Muscle layer of duodenum (tissue), 2 donors: Measurements from ENCODE around the gene POLR1E.

Experiments used
- H3K27ac ChIP-seq: one replicate; pipeline ENCODE4 v1.7.0; 2013; ENCODE audit warnings: mild to moderate bottlenecking, low read length
- H3K27me3 ChIP-seq: one replicate; pipeline ENCODE4 v1.7.0; 2013; ENCODE audit warnings: low read depth, mild to moderate bottlenecking, control low read depth, low read length
- H3K36me3 ChIP-seq, 2 donors: one replicate each; pipeline ENCODE4 v1.7.0; 2013; ENCODE audit warnings: low read length in 2 of 2, control low read depth in 1 of 2, mild to moderate bottlenecking in 1 of 2; ENCODE audit not compliant: insufficient read depth in 2 of 2, control insufficient read depth in 1 of 2
- H3K4me1 ChIP-seq, 2 donors: one replicate each; pipeline ENCODE4 v1.7.0; 2013; ENCODE audit warnings: low read length in 2 of 2, mild to moderate bottlenecking in 2 of 2, control low read depth in 1 of 2, moderate library complexity in 1 of 2; ENCODE audit not compliant: insufficient read depth in 2 of 2, control insufficient read depth in 1 of 2
- H3K4me3 ChIP-seq, 2 donors: one replicate each; pipeline ENCODE4 v1.7.0; 2013; ENCODE audit warnings: low read length in 2 of 2, low read depth in 1 of 2, mild to moderate bottlenecking in 1 of 2
- H3K9me3 ChIP-seq, 2 donors: one replicate each; pipeline ENCODE4 v1.7.0; 2013; ENCODE audit warnings: low read length in 2 of 2, control low read depth in 1 of 2, mild to moderate bottlenecking in 1 of 2; ENCODE audit not compliant: control insufficient read depth in 1 of 2
- donor health status: healthy.

POLR1E gene, protein sequence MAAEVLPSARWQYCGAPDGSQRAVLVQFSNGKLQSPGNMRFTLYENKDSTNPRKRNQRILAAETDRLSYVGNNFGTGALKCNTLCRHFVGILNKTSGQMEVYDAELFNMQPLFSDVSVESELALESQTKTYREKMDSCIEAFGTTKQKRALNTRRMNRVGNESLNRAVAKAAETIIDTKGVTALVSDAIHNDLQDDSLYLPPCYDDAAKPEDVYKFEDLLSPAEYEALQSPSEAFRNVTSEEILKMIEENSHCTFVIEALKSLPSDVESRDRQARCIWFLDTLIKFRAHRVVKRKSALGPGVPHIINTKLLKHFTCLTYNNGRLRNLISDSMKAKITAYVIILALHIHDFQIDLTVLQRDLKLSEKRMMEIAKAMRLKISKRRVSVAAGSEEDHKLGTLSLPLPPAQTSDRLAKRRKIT

DNA sequence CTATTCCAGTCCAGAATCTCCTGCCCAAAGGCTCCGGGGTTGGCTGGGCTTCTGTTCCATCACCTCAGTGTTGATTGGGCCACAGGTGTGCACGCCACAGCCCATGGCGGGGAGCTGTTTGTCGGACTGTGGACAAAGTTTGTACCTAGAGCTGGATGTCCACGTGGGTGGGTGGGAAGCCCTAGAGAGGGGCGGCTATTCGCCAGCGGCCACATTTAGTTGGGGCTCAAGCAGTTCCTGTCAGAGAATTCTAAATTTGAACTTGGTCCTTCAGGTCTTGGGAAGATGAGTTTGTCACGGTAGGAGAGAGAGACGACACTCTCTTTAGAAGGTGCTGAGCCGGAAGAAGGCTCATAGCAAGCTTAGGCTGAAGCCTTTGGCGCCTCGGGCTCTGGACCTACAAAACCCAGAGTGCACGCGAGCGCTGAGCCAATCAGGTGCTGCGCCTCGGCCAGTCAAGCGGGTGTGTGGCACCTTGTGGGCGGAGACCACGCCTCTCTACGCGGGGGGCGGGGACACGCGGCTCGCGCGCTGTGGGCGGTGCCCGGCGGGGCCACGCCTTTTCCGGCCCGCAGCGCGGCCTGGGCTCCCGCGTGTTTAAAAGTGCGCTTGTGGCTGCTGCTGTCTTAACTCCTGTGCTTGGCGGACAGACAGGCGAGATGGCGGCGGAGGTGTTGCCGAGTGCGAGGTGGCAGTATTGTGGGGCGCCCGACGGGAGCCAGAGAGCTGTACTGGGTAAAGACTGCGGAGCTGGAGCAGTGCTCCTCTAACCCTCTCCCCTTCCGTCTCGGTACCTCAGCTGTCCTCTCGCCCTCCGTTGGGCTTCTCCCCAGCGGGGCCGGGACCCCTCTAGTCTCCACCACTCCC, at the start of gene POLR1E:
Gene POLR1E, plus strand, starts transcription at position 560 of the 867 bp plus-strand sequence. Its CDS starts 100 bp downstream, at position 660.
- H3K9me3 ChIP-seq, result no peaks in the 10 kb centered on the region
- H3K36me3 ChIP-seq, result peaks cover 0 to 9% of the 10 kb centered on the region in 2 donors

DNA sequence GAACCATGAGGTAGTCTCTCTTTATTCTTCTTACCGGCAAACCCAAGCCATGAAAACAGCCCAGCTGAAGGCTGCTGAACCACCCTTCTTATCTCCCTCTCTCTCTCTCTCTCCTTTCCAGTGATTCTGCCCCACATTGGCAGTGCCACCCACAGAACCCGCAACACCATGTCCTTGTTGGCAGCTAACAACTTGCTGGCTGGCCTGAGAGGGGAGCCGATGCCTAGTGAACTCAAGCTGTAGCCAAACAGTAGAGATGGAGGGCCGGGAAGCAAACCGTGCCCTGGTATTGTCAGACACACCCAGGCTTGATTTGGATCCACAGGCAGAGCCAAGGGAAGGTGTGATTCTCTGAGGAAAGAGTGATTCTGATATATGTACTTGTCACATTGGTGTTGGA, 49.2 kb upstream of the POLR1E start:
- H3K27ac ChIP-seq, result no peak overlapping the region
- H3K4me1 ChIP-seq, result peaks cover 0 to 16% of the 10 kb centered on the region in 2 donors
- no peaks in the 10 kb centered on the region for H3K27me3 ChIP-seq
- no peak overlapping the region for H3K4me3 ChIP-seq
- peaks cover 58 to 81% of the 10 kb centered on the region in 2 donors for H3K36me3 ChIP-seq
- no peaks in the 10 kb centered on the region for H3K9me3 ChIP-seq

More for the DNA sequence above, at the start of gene POLR1E:
- H3K4me1 ChIP-seq, result peaks cover 16 to 26% of the 10 kb centered on the region in 2 donors
- peaks cover 6% of the 10 kb centered on the region for H3K27me3 ChIP-seq
- peak within 1 kb of the TSS; percentile 83 for H3K27ac ChIP-seq
- peak within 1 kb of the TSS; percentile 74 to 81 for H3K4me3 ChIP-seq

DNA sequence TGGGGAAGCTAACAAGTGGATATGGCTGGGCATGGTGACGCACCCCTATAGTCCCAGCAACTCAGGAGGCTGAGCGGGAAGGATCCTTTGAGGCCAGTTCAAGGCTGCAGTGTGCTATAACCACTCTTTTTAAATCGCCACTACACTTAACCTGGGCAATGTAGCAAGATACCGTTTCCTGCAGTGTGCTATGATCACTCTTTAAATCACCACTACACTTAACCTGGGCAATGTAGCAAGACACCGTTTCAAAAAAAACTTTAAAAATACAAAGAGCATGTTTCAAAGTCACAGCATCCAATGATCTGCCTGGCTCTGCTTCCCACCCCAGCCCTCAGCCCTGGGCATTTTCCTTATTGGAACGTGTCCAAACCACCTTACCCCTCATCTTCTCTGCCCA, 48.7 kb upstream of the POLR1E start:
- Histone ChIP-seq H3K4me1 (peaks cover 0 to 16% of the 10 kb centered on the region in 2 donors), H3K4me3 (no peak overlapping the region), H3K36me3 (peaks cover 63 to 82% of the 10 kb centered on the region in 2 donors), H3K9me3 (no peaks in the 10 kb centered on the region), H3K27me3 (no peaks in the 10 kb centered on the region), H3K27ac (no peak overlapping the region)

DNA sequence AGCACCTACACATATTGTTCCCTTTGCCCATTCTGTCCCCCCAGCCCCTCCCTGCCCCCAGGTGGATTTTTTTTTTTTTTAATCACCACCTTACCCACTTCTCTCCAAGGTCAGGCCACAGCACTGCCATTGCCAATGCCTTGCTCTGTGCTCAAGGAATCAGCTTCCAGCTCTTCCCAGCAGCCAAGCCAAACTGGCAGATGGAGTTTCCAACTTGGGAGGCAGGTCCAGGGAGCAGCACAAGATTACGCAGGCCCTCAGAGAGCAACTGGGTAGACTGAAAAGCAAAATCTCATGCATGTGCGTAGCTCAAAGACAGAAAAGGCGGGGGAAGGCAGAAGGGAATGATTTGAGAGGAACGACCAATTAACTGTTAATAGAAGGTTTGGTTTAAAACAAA, 48.1 kb upstream of the POLR1E start:
- H3K36me3 ChIP-seq, result peaks cover 69 to 85% of the 10 kb centered on the region in 2 donors
- no peak overlapping the region for H3K27ac ChIP-seq
- no peaks in the 10 kb centered on the region for H3K9me3 ChIP-seq
- no peak overlapping the region for H3K4me3 ChIP-seq
- no peaks in the 10 kb centered on the region for H3K27me3 ChIP-seq
- peaks cover 0 to 16% of the 10 kb centered on the region in 2 donors for H3K4me1 ChIP-seq

DNA sequence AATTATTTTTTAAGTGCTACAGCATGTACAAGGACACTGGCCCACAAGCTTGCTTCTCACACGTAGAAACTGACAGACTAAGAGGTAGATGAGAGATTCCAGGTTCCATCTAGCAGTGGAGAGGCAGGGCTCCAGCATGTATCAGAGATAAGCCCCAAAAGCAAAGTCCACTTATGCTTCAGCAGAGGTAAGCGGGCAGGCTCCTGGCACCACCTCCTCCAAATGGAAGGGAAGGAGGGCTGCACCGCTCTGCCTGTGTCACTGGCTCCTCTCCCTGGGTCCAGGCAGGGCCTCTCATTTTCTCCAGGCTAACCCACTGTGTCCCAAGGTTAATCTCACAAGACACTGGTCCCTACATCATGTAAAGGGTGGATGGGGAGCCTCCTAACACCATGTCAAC, 47.4 kb upstream of the POLR1E start:
- peaks cover 70 to 85% of the 10 kb centered on the region in 2 donors for H3K36me3 ChIP-seq
- H3K27me3 ChIP-seq, result no peaks in the 10 kb centered on the region
- H3K27ac ChIP-seq, result no peak overlapping the region
- H3K9me3 ChIP-seq, result no peaks in the 10 kb centered on the region
- H3K4me3 ChIP-seq, result no peak overlapping the region
- peaks cover 0 to 14% of the 10 kb centered on the region in 2 donors for H3K4me1 ChIP-seq

DNA sequence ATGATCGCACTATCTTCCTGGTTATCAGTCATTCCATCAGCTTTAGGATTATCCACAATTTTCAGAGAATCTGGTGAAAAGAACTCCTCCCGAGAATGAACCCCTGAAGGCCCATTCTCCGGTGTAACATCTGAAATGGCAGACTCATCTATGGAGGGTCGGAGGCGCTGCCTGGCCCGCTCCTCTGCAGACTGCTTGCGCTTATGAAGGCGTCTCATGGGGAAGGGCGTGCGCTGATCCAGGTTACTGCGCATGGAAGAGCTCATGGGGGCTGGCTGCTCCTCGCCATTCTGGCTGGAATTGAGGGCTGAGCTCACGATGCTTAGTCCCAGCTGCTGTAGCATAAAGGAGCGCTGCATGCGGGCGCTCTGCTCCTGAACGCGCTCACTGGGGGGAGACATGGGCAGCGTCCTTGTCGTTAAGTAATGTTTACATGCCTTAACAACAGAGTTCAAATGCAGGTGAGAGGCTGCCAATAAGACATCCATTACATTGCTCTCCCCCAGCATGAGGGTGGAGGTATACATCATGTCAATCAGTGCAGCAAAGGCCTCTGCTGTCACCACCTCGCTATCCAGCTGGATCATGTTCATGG, 43.9 kb upstream of the POLR1E start:
- Histone ChIP-seq H3K27ac (no peak overlapping the region), H3K9me3 (no peaks in the 10 kb centered on the region), H3K4me3 (no peak overlapping the region), H3K4me1 (peaks cover 0 to 3% of the 10 kb centered on the region in 2 donors), H3K36me3 (peaks cover 52 to 56% of the 10 kb centered on the region in 2 donors), H3K27me3 (no peaks in the 10 kb centered on the region)

DNA sequence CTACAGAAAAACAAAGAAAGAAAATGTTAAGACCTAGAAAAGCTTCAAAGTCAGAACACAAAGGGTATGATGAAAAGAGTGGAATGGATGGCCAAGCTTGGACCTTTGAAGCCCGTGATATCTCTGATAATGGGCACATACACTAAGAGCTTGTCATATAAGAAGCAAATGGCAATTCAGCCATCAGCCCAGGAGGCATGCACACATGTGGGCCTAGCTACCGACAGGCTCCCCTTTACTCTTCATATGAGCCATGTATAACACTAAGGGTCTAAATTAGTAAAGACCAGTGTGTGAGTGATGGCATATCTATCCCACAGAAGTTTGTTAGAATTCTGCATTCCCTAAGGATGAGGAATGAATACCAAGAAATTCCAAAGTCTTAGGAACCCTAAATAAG, 43.2 kb upstream of the POLR1E start:
- peaks cover 45 to 49% of the 10 kb centered on the region in 2 donors for H3K36me3 ChIP-seq
- H3K4me3 ChIP-seq, result no peak overlapping the region
- no peak overlapping the region for H3K27ac ChIP-seq
- H3K4me1 ChIP-seq, result peaks cover 0 to 3% of the 10 kb centered on the region in 2 donors
- H3K27me3 ChIP-seq, result no peaks in the 10 kb centered on the region
- H3K9me3 ChIP-seq, result no peaks in the 10 kb centered on the region

DNA sequence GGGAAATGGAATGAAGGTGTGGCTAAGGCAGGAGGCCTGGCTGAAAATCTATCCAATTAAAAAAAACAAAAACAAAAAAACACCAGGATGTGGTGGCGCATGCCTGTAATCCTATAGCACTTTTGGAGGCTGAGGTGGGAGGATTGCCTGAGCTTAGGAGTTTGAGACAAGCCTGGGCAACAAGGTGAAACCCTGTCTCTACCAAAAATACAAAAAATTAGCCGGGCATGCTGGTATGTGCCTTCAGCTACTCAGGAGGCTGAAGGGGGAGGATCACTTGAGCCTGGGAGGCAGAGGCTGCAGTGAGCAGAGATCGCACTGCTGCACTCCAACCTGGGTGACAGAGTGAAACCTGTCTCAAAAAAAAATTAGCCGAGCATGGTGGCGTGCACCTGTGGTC, 42.2 kb upstream of the POLR1E start:
- peaks cover 35 to 43% of the 10 kb centered on the region in 2 donors for H3K36me3 ChIP-seq
- no peak overlapping the region for H3K4me3 ChIP-seq
- H3K9me3 ChIP-seq, result no peaks in the 10 kb centered on the region
- H3K27ac ChIP-seq, result no peak overlapping the region
- no peaks in the 10 kb centered on the region for H3K27me3 ChIP-seq
- no peaks in the 10 kb centered on the region for H3K4me1 ChIP-seq

DNA sequence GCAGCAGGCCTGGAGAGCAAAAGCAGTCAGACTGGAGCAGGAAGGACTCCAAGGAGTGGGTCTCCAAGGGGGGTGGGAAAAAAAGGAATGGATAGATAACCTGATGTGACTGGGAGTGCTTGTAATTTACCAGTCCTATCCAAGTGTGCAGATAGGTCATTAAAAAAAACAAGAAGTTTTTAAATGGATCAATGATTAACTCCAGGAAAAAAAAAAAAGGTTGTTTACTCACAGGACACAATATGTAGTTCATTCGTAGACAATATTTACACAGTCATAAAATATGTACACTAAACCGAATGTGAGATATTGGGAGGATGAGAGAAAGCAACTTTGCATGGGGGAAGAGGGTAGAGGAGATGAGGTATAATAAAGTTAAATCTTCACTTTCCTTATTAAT, 40.9 kb upstream of the POLR1E start:
- Histone ChIP-seq H3K9me3 (no peaks in the 10 kb centered on the region), H3K27ac (no peak overlapping the region), H3K36me3 (peaks cover 26 to 30% of the 10 kb centered on the region in 2 donors), H3K4me1 (no peaks in the 10 kb centered on the region), H3K4me3 (no peak overlapping the region), H3K27me3 (no peaks in the 10 kb centered on the region)

DNA sequence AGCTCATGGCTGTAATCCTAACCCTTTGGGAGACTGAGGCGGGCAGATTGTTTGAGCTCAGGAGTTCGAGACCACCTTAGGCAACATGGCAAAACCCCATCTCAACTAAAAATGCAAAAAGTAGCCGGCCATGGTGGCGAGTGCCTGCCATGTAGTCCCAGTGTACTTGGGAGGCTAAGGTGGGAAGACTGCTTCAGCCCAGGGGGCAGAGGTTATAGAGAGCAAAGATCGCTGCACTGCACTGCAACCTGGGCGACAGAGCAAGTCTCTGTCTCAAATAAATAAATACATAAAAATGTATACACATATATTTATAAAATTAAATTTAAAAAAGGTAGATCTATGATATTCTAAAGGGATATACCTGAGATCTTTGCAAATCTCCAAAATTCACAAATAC, 39.9 kb upstream of the POLR1E start:
- Histone ChIP-seq H3K4me3 (no peak overlapping the region), H3K27ac (no peak overlapping the region), H3K9me3 (no peaks in the 10 kb centered on the region), H3K27me3 (no peaks in the 10 kb centered on the region), H3K4me1 (no peaks in the 10 kb centered on the region), H3K36me3 (peaks cover 18 to 23% of the 10 kb centered on the region in 2 donors)

DNA sequence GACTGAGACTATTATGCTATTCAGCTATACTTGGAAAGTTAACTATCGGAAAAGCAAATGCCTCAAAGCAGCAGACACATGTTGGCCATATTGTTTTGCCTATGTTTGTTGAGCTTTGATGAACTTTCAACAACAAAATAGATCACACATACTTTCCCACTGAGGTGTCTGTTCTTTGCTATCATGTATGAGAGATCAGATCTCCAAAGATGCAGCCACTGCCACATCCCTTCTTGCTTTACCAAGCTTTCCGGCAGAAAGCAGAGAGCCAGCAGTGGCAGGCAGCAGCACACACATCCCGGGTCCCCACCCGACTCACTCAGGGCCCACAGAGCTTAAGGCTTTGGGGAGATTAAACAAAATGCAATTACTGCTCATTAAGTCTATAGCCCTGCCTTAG, 39.3 kb upstream of the POLR1E start:
- H3K27me3 ChIP-seq, result no peaks in the 10 kb centered on the region
- no peaks in the 10 kb centered on the region for H3K9me3 ChIP-seq
- H3K4me1 ChIP-seq, result no peaks in the 10 kb centered on the region
- no peak overlapping the region for H3K27ac ChIP-seq
- H3K36me3 ChIP-seq, result peaks cover 12 to 17% of the 10 kb centered on the region in 2 donors
- H3K4me3 ChIP-seq, result no peak overlapping the region
